ENCODE data around the gene TRIO.

TRIO gene

DNA sequence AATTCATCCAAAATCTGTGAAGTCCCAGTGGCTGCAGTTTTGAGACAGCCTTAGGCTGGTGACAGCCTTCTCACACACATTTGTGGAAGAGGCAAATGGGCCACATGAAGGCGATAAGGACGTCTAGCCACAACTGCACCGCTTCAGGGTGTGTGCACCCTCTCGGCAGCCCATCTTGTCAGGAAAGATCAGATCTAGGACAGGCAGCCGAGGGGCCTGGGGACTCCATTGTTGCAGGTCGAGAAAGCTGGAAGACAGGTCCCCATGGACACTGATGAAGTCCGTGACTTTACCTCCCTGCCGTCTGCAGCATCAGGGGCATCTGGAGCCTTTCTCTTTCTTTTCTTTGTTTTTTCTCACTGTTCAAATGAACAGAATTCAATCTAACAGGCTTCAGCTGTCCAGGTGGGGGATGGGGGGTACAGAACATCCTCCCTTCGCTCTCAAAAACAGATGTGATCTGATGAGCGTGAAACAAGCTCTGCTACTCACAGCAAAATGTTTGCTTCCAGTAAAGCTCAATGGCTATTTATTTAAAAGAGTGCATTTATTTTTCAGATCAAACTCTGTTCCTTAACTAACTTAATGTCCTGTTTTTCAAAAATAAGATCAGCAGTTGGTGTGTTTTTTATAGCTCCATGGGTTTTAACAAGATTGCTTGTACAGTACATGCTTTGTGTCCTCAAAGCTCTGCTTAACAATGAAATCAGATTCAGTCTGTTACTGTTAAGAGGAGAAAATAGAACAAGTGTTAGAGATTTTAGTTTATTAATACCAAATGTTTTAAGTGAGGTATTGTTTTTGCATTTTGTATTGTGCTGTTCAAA, 326.6 kb downstream of the TRIO start:
- peaks cover 0 to 10% of the 10 kb centered on the region in 2 donors for H3K27me3 Mint-ChIP-seq
- no peak overlapping the region for H3K4me3 Mint-ChIP-seq
- ATAC-seq (replicated peaks) (no peak), DNase-seq (no peak)
- no peaks in the 10 kb centered on the region for H3K9me3 Mint-ChIP-seq
- no peaks in the 10 kb centered on the region for H3K36me3 Mint-ChIP-seq (ENCODE audit: insufficient read depth)
- H3K27ac Mint-ChIP-seq: no peak overlapping the region
- H3K4me1 Mint-ChIP-seq (ENCODE audit: low read depth in 2 of 2): no peaks in the 10 kb centered on the region

- Mint-ChIP-seq H3K36me3 (ENCODE audit: insufficient read depth) (no peaks in the 10 kb centered on the region), H3K4me3 (no peak overlapping the region), H3K9me3 (no peaks in the 10 kb centered on the region), H3K27me3 (peaks cover 0 to 10% of the 10 kb centered on the region in 2 donors), H3K27ac (no peak overlapping the region), H3K4me1 (ENCODE audit: low read depth in 2 of 2) (no peaks in the 10 kb centered on the region)
- DNase-seq: no peak
- no peak for ATAC-seq (replicated peaks)
These were observed 328.4 kb downstream of the TRIO start for GRCh38 chr5:14471507-14471906.

DNA sequence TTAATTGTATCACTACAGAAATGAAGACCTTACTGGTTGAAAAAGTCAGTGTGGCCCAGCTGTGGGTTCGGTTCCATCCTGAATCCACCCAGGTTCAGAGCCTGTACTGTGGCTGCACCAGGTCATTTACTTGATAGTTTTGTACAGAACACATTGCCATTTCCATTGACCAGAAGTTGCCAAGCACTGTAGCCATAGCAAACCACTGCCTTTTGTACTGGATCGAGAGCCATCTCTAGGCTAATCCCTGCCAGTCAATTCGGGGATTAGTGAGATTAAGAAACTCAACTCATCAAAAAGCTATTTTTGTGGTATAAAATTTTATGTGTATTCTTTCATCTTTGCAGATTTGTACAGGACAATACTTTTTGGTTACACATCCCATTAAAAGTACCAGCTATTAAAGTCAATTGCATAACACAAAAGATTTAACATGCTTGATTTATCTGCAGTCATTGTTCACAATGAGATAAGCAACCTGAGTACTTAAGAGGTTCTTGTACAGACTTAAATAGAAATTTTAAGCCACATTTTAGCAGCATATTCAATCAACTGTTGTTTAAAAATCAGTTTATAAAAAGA, 329.9 kb downstream of the TRIO start:
- Mint-ChIP-seq H3K27me3 (peaks cover 0 to 10% of the 10 kb centered on the region in 2 donors), H3K27ac (no peak overlapping the region), H3K4me1 (ENCODE audit: low read depth in 2 of 2) (no peaks in the 10 kb centered on the region), H3K9me3 (no peaks in the 10 kb centered on the region), H3K4me3 (no peak overlapping the region), H3K36me3 (ENCODE audit: insufficient read depth) (no peaks in the 10 kb centered on the region)
- no peak for ATAC-seq (replicated peaks)
- no peak for DNase-seq

GRCh38 chr5:14475045-14475444, 331.9 kb downstream of the TRIO start:
- H3K36me3 Mint-ChIP-seq (ENCODE audit: insufficient read depth): no peaks in the 10 kb centered on the region

DNA sequence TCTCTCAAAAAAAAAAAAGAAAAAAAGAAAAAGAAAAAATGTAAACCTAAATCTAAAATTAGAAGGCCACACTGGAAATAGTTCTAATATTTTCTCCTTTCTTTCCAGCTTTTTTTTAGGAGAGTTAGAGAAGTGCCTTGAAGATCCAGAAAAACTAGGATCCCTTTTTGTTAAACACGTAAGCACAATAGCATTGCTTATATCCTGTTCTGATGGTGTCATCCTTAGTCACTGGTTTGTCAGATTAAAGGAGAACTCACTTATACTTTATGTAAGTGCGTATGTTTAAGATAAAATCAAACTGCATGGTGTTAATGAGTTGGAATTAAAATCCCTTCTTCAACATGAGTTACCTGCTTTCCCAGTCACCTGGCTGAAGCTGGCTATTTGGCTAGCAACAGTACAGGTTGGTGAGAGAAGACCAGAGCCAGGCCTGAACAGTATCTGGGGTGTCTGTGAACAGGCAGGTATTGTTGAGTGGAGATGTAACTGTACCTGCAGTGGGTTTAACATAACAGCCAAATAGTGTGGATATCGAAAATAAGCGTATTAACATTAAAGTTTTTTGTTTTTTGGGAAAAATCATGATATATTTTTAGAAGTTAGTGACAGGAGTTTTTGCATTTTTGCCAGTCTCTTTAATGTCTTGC, 333.8 kb downstream of the TRIO start:
- Mint-ChIP-seq H3K27me3 (no peaks in the 10 kb centered on the region), H3K27ac (no peak overlapping the region), H3K4me3 (no peak overlapping the region), H3K36me3 (ENCODE audit: insufficient read depth) (no peaks in the 10 kb centered on the region), H3K4me1 (ENCODE audit: low read depth in 2 of 2) (no peaks in the 10 kb centered on the region), H3K9me3 (no peaks in the 10 kb centered on the region)
- DNase-seq: no peak
- ATAC-seq (replicated peaks): no peak

More at GRCh38 chr5:14475045-14475444, 331.9 kb downstream of the TRIO start:
- no peak for ATAC-seq (replicated peaks)
- Mint-ChIP-seq H3K27me3 (no peaks in the 10 kb centered on the region), H3K9me3 (no peaks in the 10 kb centered on the region), H3K27ac (no peak overlapping the region), H3K4me3 (no peak overlapping the region), H3K4me1 (ENCODE audit: low read depth in 2 of 2) (no peaks in the 10 kb centered on the region)
- DNase-seq: no peak

DNA sequence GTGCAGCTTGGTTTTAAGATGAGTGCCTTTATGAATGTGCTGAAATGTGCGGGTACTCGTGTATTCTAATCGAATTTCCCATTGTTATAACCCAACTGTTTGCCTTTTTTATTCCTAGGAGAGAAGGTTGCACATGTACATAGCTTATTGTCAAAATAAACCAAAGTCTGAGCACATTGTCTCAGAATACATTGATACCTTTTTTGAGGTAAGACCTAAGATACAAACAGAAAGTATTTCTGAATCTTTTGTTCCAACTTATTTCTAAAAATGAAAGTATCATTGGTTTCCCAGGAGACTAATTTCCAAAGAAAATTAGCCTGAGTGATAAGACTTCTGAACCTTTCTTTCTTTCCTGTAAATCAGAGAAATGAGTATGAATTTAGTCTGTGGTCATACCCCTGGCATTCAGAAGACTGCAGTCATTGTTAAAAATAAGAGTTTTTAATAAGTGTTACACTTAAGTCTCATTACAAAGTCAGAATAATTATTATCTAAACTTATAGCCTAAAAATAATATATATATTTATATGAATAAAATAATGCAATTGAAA, 336.1 kb downstream of the TRIO start:
- H3K27ac Mint-ChIP-seq: no peak overlapping the region
- H3K36me3 Mint-ChIP-seq (ENCODE audit: insufficient read depth): no peaks in the 10 kb centered on the region
- H3K4me1 Mint-ChIP-seq (ENCODE audit: low read depth in 2 of 2): no peaks in the 10 kb centered on the region
- ATAC-seq (replicated peaks) (no peak), DNase-seq (no peak)
- no peaks in the 10 kb centered on the region for H3K27me3 Mint-ChIP-seq
- H3K9me3 Mint-ChIP-seq: no peaks in the 10 kb centered on the region
- no peak overlapping the region for H3K4me3 Mint-ChIP-seq

GRCh38 chr5:14481349-14481748, 338.2 kb downstream of the TRIO start:
- Mint-ChIP-seq H3K4me3 (no peak overlapping the region), H3K27ac (no peak overlapping the region), H3K36me3 (ENCODE audit: insufficient read depth) (no peaks in the 10 kb centered on the region), H3K9me3 (no peaks in the 10 kb centered on the region), H3K4me1 (ENCODE audit: low read depth in 2 of 2) (no peaks in the 10 kb centered on the region), H3K27me3 (no peaks in the 10 kb centered on the region)
- DNase-seq (no peak), ATAC-seq (replicated peaks) (no peak)

- no peaks in the 10 kb centered on the region for H3K27me3 Mint-ChIP-seq
- H3K4me3 Mint-ChIP-seq: no peak overlapping the region
- no peaks in the 10 kb centered on the region for H3K4me1 Mint-ChIP-seq (ENCODE audit: low read depth in 2 of 2)
- no peak for DNase-seq
- H3K36me3 Mint-ChIP-seq (ENCODE audit: insufficient read depth): no peaks in the 10 kb centered on the region
- H3K9me3 Mint-ChIP-seq: no peaks in the 10 kb centered on the region
- no peak for ATAC-seq (replicated peaks)
- no peak overlapping the region for H3K27ac Mint-ChIP-seq
These were observed 338.9 kb downstream of the TRIO start for GRCh38 chr5:14482085-14482484.

GRCh38 chr5:14483504-14484157, 340.5 kb downstream of the TRIO start:
- Mint-ChIP-seq H3K9me3 (no peaks in the 10 kb centered on the region), H3K36me3 (ENCODE audit: insufficient read depth) (no peaks in the 10 kb centered on the region), H3K4me3 (no peak overlapping the region), H3K27ac (no peak overlapping the region), H3K27me3 (no peaks in the 10 kb centered on the region), H3K4me1 (ENCODE audit: low read depth in 2 of 2) (no peaks in the 10 kb centered on the region)
- no peak for ATAC-seq (replicated peaks)
- no peak for DNase-seq

GRCh38 chr5:14486486-14486885, 343.3 kb downstream of the TRIO start:
- Mint-ChIP-seq H3K4me3 (no peak overlapping the region), H3K27me3 (no peaks in the 10 kb centered on the region), H3K9me3 (no peaks in the 10 kb centered on the region), H3K27ac (no peak overlapping the region), H3K4me1 (ENCODE audit: low read depth in 2 of 2) (peaks cover 0 to 2% of the 10 kb centered on the region in 2 donors), H3K36me3 (ENCODE audit: insufficient read depth) (no peaks in the 10 kb centered on the region)
- ATAC-seq (replicated peaks) (no peak), DNase-seq (no peak)

DNA sequence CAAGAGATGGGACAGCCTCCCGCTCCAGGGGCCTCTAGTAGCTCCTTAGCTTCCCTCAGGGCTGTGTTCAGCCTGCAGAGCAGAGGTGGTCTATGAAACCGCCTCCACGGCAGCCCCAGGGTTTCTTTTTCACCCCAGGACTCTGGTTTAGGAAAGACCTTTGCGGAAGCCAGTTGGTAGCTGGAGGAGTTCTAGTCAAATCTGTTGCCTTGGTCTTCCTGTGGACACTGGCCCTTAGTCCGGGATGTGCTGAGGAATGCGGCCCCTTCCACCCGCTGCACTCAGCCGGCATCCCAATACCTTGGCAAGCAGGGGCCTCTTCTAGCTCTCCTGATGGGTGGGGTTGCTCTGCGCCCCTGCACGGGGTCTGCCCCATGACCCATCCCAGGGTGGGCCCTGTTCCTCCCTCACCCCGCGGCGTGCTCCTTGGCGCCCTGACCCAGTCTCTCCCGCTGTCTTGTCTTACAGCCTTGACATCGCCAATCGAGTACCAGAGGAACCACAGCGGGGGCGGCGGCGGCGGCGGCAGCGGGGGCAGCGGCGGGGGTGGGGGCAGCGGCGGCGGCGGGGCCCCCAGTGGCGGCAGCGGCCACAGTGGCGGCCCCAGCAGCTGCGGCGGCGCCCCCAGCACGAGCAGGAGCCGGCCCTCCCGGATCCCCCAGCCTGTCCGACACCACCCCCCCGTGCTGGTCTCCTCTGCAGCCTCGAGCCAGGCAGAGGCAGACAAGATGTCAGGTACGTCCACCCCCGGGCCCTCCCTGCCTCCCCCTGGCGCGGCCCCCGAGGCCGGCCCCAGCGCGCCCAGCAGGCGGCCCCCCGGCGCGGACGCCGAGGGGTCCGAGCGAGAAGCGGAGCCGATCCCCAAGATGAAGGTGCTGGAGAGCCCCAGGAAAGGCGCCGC, 344.1 kb downstream of the TRIO start:
- no peak overlapping the region for H3K27ac Mint-ChIP-seq
- ATAC-seq (replicated peaks) (no peak), DNase-seq (no peak)
- no peak overlapping the region for H3K4me3 Mint-ChIP-seq
- H3K9me3 Mint-ChIP-seq: no peaks in the 10 kb centered on the region
- H3K27me3 Mint-ChIP-seq: no peaks in the 10 kb centered on the region
- H3K4me1 Mint-ChIP-seq (ENCODE audit: low read depth in 2 of 2): peaks cover 0 to 2% of the 10 kb centered on the region in 2 donors
- no peaks in the 10 kb centered on the region for H3K36me3 Mint-ChIP-seq (ENCODE audit: insufficient read depth)

DNA sequence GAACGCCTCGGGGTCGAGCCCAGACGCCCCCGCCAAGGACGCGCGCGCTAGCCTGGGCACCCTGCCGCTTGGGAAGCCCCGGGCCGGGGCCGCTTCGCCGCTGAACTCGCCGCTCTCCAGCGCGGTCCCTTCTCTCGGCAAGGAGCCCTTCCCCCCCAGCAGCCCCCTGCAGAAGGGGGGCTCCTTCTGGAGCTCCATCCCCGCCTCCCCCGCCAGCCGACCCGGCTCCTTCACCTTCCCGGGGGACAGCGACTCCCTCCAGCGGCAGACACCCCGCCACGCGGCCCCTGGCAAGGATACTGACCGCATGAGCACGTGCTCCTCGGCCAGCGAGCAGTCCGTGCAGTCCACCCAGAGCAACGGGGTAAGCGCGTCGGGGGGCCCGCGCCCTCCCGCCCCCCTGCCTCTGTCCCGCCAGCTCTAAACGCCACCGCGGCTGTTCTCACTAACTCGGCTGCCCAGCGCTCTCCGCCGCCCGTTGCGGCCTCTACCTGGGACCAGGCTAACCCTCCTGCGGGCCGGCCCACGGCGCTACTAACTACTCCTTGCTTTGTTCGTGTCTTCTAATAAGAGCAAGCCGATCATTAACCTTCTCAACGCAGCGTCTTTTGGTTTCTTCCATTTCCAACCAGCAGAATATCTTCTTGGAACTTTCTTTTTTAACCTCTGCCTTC, 344.9 kb downstream of the TRIO start:
- Mint-ChIP-seq H3K4me1 (ENCODE audit: low read depth in 2 of 2) (peaks cover 0 to 2% of the 10 kb centered on the region in 2 donors), H3K9me3 (no peaks in the 10 kb centered on the region), H3K36me3 (ENCODE audit: insufficient read depth) (no peaks in the 10 kb centered on the region), H3K27me3 (no peaks in the 10 kb centered on the region), H3K27ac (no peak overlapping the region), H3K4me3 (no peak overlapping the region)
- no peak for DNase-seq
- no peak for ATAC-seq (replicated peaks)

Data from effector memory CD8-positive, alpha-beta T cell (primary cell).